Right lobe of liver (tissue), 6 donors: ENCODE data around the gene NRXN3. TPM values are rescaled to one million over a fixed set of nuclear protein-coding genes. Genes with fewer than 3 reads are reported as not detected.

Experiments used
- ATAC-seq, 4 donors: fragments of 200-7000 bp; cut with Tn5 transposase; one replicate each; pipeline ENCODE4 v1.9.1; 2020; ENCODE audit warnings: mild to moderate bottlenecking in 4 of 4, moderate library complexity in 4 of 4
- DNase-seq, 3 donors: peaks; one replicate each; pipeline ENCODE4 v3.0.0-alpha.2; 2020
- H3K27ac ChIP-seq, 3 donors: fragments of 200-600 bp; one replicate each; pipeline ENCODE4 v1.8.0; 2022
- H3K27me3 ChIP-seq, 2 donors: fragments of 200-600 bp; one replicate each; pipeline ENCODE4 v1.8.0; 2022
- H3K36me3 ChIP-seq, 4 donors: fragments of 200-600 bp; sonication (generic) in 1 of 4; one replicate each; pipeline versions ENCODE4 v1.5.1 to v1.8.0; 2017 to 2022; ENCODE audit warnings: control low read depth in 1 of 4
- H3K4me1 ChIP-seq, 4 donors: fragments of 200-600 bp; sonication (generic) in 1 of 4; one replicate each; pipeline versions ENCODE4 v1.5.1 to v1.8.0; 2017 to 2022; ENCODE audit warnings: control low read depth in 1 of 4
- H3K4me3 ChIP-seq, 3 donors: fragments of 200-600 bp; one replicate each; pipeline ENCODE4 v1.8.0; 2022
- H3K9me3 ChIP-seq, 4 donors: fragments of 200-600 bp; sonication (generic) in 1 of 4; one replicate each; pipeline versions ENCODE4 v1.5.1 to v1.8.0; 2017 to 2022; ENCODE audit warnings: control low read depth in 1 of 4
- POLR2A ChIP-seq: fragments of 450-650 bp; IDR thresholded peaks from one replicate; pipeline ENCODE4 v1.6.1; 2017; ENCODE audit warnings: antibody characterized with exemption, mild to moderate bottlenecking
- WGBS: methylation state at CpG from one replicate; pipeline ENCODE4 v1.1.6; 2018; ENCODE audit warnings: low coverage, low lambda C conversion rate; ENCODE audit not compliant: insufficient coverage; ENCODE audit errors: missing lambda C conversion rate; 5-methylcytosine and 5-hydroxymethylcytosine counted together
- intact Hi-C, 2 donors: fragments of 100-400 bp; cut with DNase I; formaldehyde crosslinking; loops; one replicate each; pipeline versions ENCODE4 v1.11.2 to v1.14.1; 2022
- total RNA-seq, 6 experiments: library from RNA; depleted of rRNA in 2 of 6; stranded (reverse); fragments of >200 nt in 2 of 6; fragmentation: NEBNext Ultra II Directional in 3 of 6; extraction: Animal tissue kit (Norgen Biotek cat#: 25700) in 3 of 6; gene quantifications; one replicate each; pipeline versions ENCODE4 v1.1.0 to v1.2.4, GENCODE V29; 2016 to 2023
- TF ChIP-seq, protein P1 (sequence below), 4 donors: fragments of 200-600 bp in 3 of 4; fragments of 450-650 bp in 1 of 4; IDR thresholded peaks; one replicate each; pipeline versions ENCODE4 v1.5.1 to v1.8.0; 2016 to 2022; ENCODE audit warnings: antibody characterized with exemption in 4 of 4, mild to moderate bottlenecking in 2 of 4
- donor health status: DM: no; HTN: yes; CAD: no.
- donor health status: DM: no; HTN: no; CAD: no.
- donor health status: DM: no; HTN: no; CAD: no.
- donor health status: DM: no; HTN: yes; CAD: no.
- donor health status: DM: no; HTN: yes; CAD: no.

NRXN3 gene
- total RNA-seq, 6 experiments from 2014 or later, result 0.06 to 0.51 (median 0.23) TPM; not detected in 1

- intact Hi-C loops, result no loop called here
- H3K27me3 ChIP-seq, result no peaks in the 10 kb centered on the region
- H3K36me3 ChIP-seq, result no peaks in the 10 kb centered on the region
- H3K4me3 ChIP-seq, result no peak overlapping the region
- H3K27ac ChIP-seq, result no peak overlapping the region
- TF ChIP-seq POLR2A, result no peak
- TF ChIP-seq, protein P1, sequence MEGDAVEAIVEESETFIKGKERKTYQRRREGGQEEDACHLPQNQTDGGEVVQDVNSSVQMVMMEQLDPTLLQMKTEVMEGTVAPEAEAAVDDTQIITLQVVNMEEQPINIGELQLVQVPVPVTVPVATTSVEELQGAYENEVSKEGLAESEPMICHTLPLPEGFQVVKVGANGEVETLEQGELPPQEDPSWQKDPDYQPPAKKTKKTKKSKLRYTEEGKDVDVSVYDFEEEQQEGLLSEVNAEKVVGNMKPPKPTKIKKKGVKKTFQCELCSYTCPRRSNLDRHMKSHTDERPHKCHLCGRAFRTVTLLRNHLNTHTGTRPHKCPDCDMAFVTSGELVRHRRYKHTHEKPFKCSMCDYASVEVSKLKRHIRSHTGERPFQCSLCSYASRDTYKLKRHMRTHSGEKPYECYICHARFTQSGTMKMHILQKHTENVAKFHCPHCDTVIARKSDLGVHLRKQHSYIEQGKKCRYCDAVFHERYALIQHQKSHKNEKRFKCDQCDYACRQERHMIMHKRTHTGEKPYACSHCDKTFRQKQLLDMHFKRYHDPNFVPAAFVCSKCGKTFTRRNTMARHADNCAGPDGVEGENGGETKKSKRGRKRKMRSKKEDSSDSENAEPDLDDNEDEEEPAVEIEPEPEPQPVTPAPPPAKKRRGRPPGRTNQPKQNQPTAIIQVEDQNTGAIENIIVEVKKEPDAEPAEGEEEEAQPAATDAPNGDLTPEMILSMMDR (IDR thresholded peaks at IDR 0.05), result no peak
- 35% methylated on average over 6 of the region's 6 CpGs for WGBS
- no peak for ATAC-seq
- H3K9me3 ChIP-seq, result no peaks in the 10 kb centered on the region
- DNase-seq, result no peak
- no peaks in the 10 kb centered on the region for H3K4me1 ChIP-seq
These were observed 551.7 kb downstream of the NRXN3 start for GRCh38 chr14:78721756-78722480.

DNA sequence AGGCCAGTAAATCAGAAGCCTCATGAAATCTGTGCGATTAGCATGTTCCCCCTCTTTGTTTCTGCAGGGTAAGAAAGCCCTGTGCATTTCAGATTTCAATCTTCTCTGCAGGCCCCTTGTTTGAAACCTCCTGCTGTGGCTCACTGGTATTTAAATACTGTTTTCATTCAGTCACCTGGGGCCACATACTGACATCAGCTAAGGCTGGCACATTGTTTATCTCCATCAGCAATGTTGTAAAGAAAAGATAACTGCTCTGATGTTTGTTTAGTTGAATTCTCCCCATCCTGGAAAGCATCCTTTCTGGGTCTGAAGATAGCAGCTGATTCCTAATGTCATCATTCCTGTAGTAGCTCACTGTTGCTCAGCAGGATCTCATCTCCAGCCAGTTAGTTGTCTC lies 554.9 kb downstream of the NRXN3 start:
- DNase-seq (no peak), ATAC-seq (no peak)
- no peaks in the 10 kb centered on the region for H3K27me3 ChIP-seq
- no peaks in the 10 kb centered on the region for H3K36me3 ChIP-seq
- H3K27ac ChIP-seq, result no peak overlapping the region
- intact Hi-C loops, result no loop called here
- no peaks in the 10 kb centered on the region for H3K9me3 ChIP-seq
- WGBS, result 17% methylated on average over 1 of the region's 1 CpG
- TF ChIP-seq POLR2A, result no peak
- TF ChIP-seq, protein P1 (IDR thresholded peaks at IDR 0.05), result no peak
- H3K4me1 ChIP-seq, result no peaks in the 10 kb centered on the region
- H3K4me3 ChIP-seq, result no peak overlapping the region

GRCh38 chr14:78737116-78737515 lies 566.9 kb downstream of the NRXN3 start:
- ATAC-seq, result no peak
- TF ChIP-seq POLR2A, result no peak
- TF ChIP-seq, protein P1 (IDR thresholded peaks at IDR 0.05), result no peak
- H3K9me3 ChIP-seq, result no peaks in the 10 kb centered on the region
- H3K4me3 ChIP-seq, result no peak overlapping the region
- H3K4me1 ChIP-seq, result no peaks in the 10 kb centered on the region
- no peak overlapping the region for H3K27ac ChIP-seq
- no peaks in the 10 kb centered on the region for H3K27me3 ChIP-seq
- no peak for DNase-seq
- intact Hi-C loops, result no loop called here
- 20% methylated on average over 3 of the region's 3 CpGs for WGBS
- no peaks in the 10 kb centered on the region for H3K36me3 ChIP-seq

- TF ChIP-seq POLR2A, result no peak
- TF ChIP-seq, protein P1 (IDR thresholded peaks at IDR 0.05), result no peak
- no peak for ATAC-seq
- Histone ChIP-seq H3K4me1 (no peaks in the 10 kb centered on the region), H3K36me3 (no peaks in the 10 kb centered on the region), H3K27me3 (no peaks in the 10 kb centered on the region), H3K4me3 (no peak overlapping the region), H3K27ac (no peak overlapping the region), H3K9me3 (no peaks in the 10 kb centered on the region)
- WGBS, result 6% methylated on average over 2 of the region's 6 CpGs
- intact Hi-C loops, result no loop called here
- no peak for DNase-seq
These were observed 567.4 kb downstream of the NRXN3 start for GRCh38 chr14:78737601-78738000.
